GM18951 (cell line): ENCODE results near the gene TIPARP.

Experiments
- POLR2A ChIP-seq: IDR thresholded peaks from 4 replicates; pipeline ENCODE4 v1.6.1; 2011; ENCODE audit warnings: mild to moderate bottlenecking; ENCODE audit not compliant: insufficient read length, insufficient read depth; ENCODE audit errors: extremely low read depth
- in situ Hi-C: fragments of 300-500 bp; cut with MboI; formaldehyde crosslinking; loops from one replicate; pipeline ENCODE4 v1.12.0; 2022; ENCODE audit warnings: low sequenced_read_pairs, mixed read lengths, inconsistent platforms; ENCODE audit not compliant: unreplicated experiment

TIPARP gene

GRCh38 chr3:156655819-156656550 is 18.4 kb upstream of the TIPARP start:
- in situ Hi-C loops: loop anchor here (25.0 kb wide), 1 partner anchor 494 kb away; no protein-coding TSS in a partner anchor

DNA sequence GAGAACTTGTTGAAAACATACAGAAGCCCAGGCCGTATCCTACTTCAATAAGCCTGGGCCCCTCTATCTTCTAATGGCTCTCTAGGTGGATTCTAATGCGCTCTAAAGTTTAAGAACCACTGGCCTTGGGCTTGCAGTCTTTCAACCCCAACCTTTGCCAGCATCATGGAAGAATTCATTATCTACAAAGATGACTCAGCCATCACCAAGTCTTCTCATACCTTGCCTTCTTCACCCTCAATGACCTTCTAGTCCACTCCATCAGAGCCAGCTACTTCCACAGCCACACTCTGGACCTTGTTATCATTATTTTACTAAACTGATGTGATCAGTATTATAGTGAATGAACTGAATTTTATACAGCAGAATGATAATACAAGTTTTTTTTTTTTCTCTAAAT is 16.9 kb upstream of the TIPARP start:
- in situ Hi-C loops: loop anchor here (25.0 kb wide), 1 partner anchor 495 kb away; no protein-coding TSS in a partner anchor
- TF ChIP-seq POLR2A: no peak

More at GRCh38 chr3:156655819-156656550, 18.4 kb upstream of the TIPARP start:
- no peak for TF ChIP-seq POLR2A

GRCh38 chr3:156657862-156658731 is 16.3 kb upstream of the TIPARP start:
- in situ Hi-C loops: loop anchor here (25.0 kb wide), 1 partner anchor 496 kb away; no protein-coding TSS in a partner anchor

DNA sequence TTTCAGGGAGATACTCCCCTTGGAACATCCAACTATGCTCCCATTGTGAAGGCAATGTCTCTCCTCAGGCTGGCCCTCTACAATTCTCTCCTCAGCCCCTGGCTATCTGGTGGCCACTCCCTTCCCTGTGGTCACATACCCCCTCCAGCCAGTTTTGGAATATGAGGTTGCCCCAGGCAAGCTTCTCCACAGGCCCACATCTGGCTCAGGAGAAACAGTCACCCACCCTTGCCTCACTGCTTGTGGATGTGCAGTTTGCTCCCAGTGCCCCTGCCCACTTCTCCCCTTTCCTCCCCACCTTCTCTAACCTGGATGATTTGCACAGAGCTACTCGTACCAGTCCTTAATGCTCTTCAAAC is 15.7 kb upstream of the TIPARP start:
- TF ChIP-seq POLR2A: no peak

More at GRCh38 chr3:156657862-156658731, 16.3 kb upstream of the TIPARP start:
- TF ChIP-seq POLR2A: no peak

GRCh38 chr3:156659260-156659659 is 15.1 kb upstream of the TIPARP start:
- in situ Hi-C loops: loop anchor here (25.0 kb wide), 1 partner anchor 497 kb away; no protein-coding TSS in a partner anchor
- TF ChIP-seq POLR2A: no peak

More for the DNA sequence above, 15.7 kb upstream of the TIPARP start:
- in situ Hi-C loops: loop anchor here (25.0 kb wide), 1 partner anchor 496 kb away; no protein-coding TSS in a partner anchor

DNA sequence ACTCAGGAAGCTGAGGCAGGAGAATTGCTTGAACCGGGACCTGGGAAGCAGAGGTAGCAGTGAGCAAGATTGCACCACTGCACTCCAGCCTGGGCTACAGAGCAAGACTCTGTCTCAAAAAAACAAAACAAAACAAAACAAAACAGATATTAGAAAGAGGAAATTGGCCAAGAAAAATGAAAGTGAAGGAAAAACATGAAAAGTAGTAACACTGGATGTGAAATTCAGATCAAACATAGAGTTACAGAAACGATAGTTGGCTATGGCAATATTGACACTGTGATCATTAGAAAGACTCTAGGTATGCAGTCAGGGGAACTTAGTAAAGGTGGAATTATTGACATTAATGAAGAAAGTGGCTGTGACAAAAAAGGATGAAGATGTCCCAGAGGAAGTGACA is 13.2 kb upstream of the TIPARP start:
- TF ChIP-seq POLR2A: no peak
- in situ Hi-C loops: loop anchor here (10.0 to 25.0 kb wide), 2 partner anchors 106 to 499 kb away; partner anchors contain the start of gene SSR3

GRCh38 chr3:156664011-156664830 is 10.2 kb upstream of the TIPARP start:
- in situ Hi-C loops: loop anchor here (10.0 to 25.0 kb wide), 2 partner anchors 109 to 502 kb away; partner anchors contain the start of gene SSR3
- no peak for TF ChIP-seq POLR2A

DNA sequence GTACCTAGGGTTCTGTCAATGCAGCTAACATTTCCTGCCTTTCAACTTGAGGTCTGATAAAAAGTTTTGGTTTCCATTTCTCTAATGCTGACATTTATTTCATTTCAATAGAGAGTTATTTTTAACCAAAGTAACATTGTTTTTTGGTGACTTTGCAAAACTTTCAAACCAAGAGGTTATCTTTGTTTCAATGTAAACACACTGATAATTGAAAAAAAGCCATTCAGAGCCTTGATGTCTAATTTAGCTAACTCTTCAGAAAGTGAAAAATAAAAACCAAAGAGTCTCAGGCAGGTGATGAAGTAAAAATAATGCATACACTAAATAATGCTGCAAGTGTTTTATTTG is 9.6 kb upstream of the TIPARP start:
- in situ Hi-C loops: loop anchor here (10.0 to 25.0 kb wide), 2 partner anchors 110 to 503 kb away; partner anchors contain the start of gene SSR3
- TF ChIP-seq POLR2A: no peak

- in situ Hi-C loops: loop anchor here (10.0 to 25.0 kb wide), 2 partner anchors 110 to 503 kb away; partner anchors contain the start of gene SSR3
Measured at GRCh38 chr3:156665291-156665690, 9.1 kb upstream of the TIPARP start.

GRCh38 chr3:156666073-156666472 is 8.3 kb upstream of the TIPARP start:
- in situ Hi-C loops: loop anchor here (10.0 to 25.0 kb wide), 2 partner anchors 111 to 504 kb away; partner anchors contain the start of gene SSR3
- no peak for TF ChIP-seq POLR2A

More at GRCh38 chr3:156665291-156665690, 9.1 kb upstream of the TIPARP start:
- no peak for TF ChIP-seq POLR2A

- in situ Hi-C loops: loop anchor here (10.0 to 25.0 kb wide), 2 partner anchors 113 to 506 kb away; partner anchors contain the start of gene SSR3
- TF ChIP-seq POLR2A: no peak
Measured at GRCh38 chr3:156668073-156668763, 6.2 kb upstream of the TIPARP start.
